Astrocyte (in vitro differentiated cells and primary cell): ENCODE results near the gene PTPN13. TPM values are rescaled to one million over a fixed set of nuclear protein-coding genes. Genes with fewer than 3 reads are reported as not detected.

Source experiments
- DNase-seq: peaks from one replicate; pipeline ENCODE4 v3.0.0-alpha.2; 2010; ENCODE audit warnings: low read depth
- FAIRE-seq: peaks from 2 replicates; lab custom pipeline; 2011; peaks lifted over from hg19 to GRCh38; lab: Jason Lieb, UNC
- H2AFZ ChIP-seq: 2 replicates; pipeline ENCODE4 v1.6.0; 2012; ENCODE audit warnings: low read depth, low read length, inconsistent platforms
- H3K27ac ChIP-seq: 2 replicates; pipeline ENCODE4 v1.5.1; 2011; ENCODE audit warnings: low read depth, low read length, inconsistent platforms
- H3K27me3 ChIP-seq: 2 replicates; pipeline ENCODE4 v1.6.0; 2011; ENCODE audit warnings: low read length, inconsistent platforms; ENCODE audit not compliant: insufficient read depth
- H3K36me3 ChIP-seq: 2 replicates; pipeline ENCODE4 v1.5.1; 2011; ENCODE audit warnings: low read length, inconsistent platforms; ENCODE audit not compliant: insufficient read depth
- H3K4me1 ChIP-seq: 2 replicates; pipeline ENCODE4 v1.5.1; 2011; ENCODE audit warnings: low read length, inconsistent platforms; ENCODE audit not compliant: insufficient read depth
- H3K4me2 ChIP-seq: 2 replicates; pipeline ENCODE4 v1.6.0; 2012; ENCODE audit warnings: low read length, inconsistent platforms
- H3K4me3 ChIP-seq: 2 replicates; pipeline ENCODE4 v1.5.1; 2011; ENCODE audit warnings: low read depth, mild to moderate bottlenecking, low read length, inconsistent platforms; ENCODE audit not compliant: insufficient read depth
- H3K79me2 ChIP-seq: 2 replicates; pipeline ENCODE4 v1.6.0; 2012; ENCODE audit warnings: mild to moderate bottlenecking, low read length, inconsistent platforms; ENCODE audit not compliant: insufficient read depth
- H3K9ac ChIP-seq: 2 replicates; pipeline ENCODE4 v1.6.0; 2012; ENCODE audit warnings: mild to moderate bottlenecking, low read length, inconsistent platforms
- H3K9me3 ChIP-seq: 2 replicates; pipeline ENCODE4 v1.5.1; 2012; ENCODE audit warnings: low read depth, mild to moderate bottlenecking, low read length, inconsistent platforms; ENCODE audit not compliant: insufficient read depth
- H4K20me1 ChIP-seq: 2 replicates; pipeline ENCODE4 v1.6.0; 2012; ENCODE audit warnings: low read length, inconsistent platforms; ENCODE audit not compliant: insufficient read depth
- H3K27ac Mint-ChIP-seq: one replicate; pipeline ENCODE4 v1.8.0; 2021; ENCODE audit warnings: mild to moderate bottlenecking, mixed read lengths; ENCODE audit not compliant: unreplicated experiment
- H3K27me3 Mint-ChIP-seq: one replicate; pipeline ENCODE4 v1.8.0; 2021; ENCODE audit warnings: low read depth, mixed read lengths; ENCODE audit not compliant: unreplicated experiment
- H3K36me3 Mint-ChIP-seq: one replicate; pipeline ENCODE4 v1.8.0; 2021; ENCODE audit warnings: low read depth, mixed read lengths; ENCODE audit not compliant: unreplicated experiment
- H3K4me1 Mint-ChIP-seq: one replicate; pipeline ENCODE4 v1.8.0; 2021; ENCODE audit warnings: low read depth, mixed read lengths; ENCODE audit not compliant: unreplicated experiment
- H3K4me3 Mint-ChIP-seq: one replicate; pipeline ENCODE4 v1.8.0; 2021; ENCODE audit warnings: mild to moderate bottlenecking, moderate library complexity, mixed read lengths; ENCODE audit not compliant: unreplicated experiment
- H3K9me3 Mint-ChIP-seq: one replicate; pipeline ENCODE4 v1.8.0; 2021; ENCODE audit warnings: mild to moderate bottlenecking, mixed read lengths; ENCODE audit not compliant: unreplicated experiment
- CTCF ChIP-seq: IDR thresholded peaks from 2 replicates; pipeline ENCODE4 v1.5.1; 2011; ENCODE audit warnings: low read depth, mild to moderate bottlenecking, inconsistent platforms, low read length, moderate library complexity; ENCODE audit not compliant: insufficient read depth
- EZH2 ChIP-seq: IDR thresholded peaks from 2 replicates; pipeline ENCODE4 v1.6.1; 2012; ENCODE audit warnings: mild to moderate bottlenecking, low read length, inconsistent platforms; ENCODE audit not compliant: insufficient read depth
- total RNA-seq: library from RNA; stranded (reverse); gene quantifications from 2 replicates; pipeline ENCODE4 v1.2.1, GENCODE V29; 2021

Gene PTPN13
- total RNA-seq, 1 donor from 2014 or later, result 46.2 TPM

DNA sequence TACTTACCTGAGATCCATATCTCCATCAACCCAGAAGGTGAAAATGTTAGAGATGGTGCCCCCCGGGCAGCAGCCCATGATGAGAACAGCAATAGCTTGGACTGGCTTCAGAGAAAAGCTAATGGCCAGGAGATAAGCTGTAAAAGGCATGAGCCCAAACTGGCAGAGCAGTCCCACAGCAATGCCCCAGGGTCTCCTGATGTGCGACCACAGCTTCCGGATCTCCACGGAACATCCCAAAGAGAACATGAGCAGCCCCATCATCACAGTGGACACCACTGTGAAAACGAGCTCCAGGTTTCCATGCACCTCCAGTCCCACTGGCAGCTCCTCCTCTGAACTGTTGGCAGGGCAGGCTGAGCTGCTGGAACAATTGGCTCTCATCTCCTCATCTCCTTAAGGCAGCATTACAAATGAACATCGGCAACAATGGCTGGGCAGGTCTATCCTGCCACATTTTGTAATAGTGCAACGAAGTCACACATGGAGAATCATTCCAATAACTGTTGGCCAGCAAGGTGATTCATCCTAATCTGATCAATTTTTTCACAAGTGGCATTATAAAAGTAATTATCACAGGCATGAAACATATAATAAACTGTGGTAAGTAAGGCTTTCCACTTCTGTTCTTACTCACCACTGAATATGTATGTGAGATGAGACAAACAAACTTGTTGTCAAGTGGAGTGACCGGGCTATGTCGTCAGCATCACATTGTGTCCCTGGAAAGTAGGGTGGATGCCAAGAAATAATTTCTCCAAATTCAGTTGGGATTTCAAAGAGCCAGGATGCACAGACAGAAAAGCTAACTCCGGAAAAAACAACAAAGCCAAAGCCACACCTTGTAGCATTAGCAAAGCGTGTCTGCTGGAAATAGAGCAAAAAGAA lies 254.9 kb downstream of the PTPN13 start, which contains the start of gene SLC10A6:
Gene SLC10A6, minus strand, starts transcription at position 653 of the 888 bp plus-strand sequence. Its CDS starts 269 bp downstream, at position 384.
- DNase-seq, result no peak
- TF ChIP-seq EZH2, result no peak
- TF ChIP-seq CTCF, result no peak
- FAIRE-seq, result no peak
- Histone ChIP-seq H3K9me3 (no peaks in the 10 kb centered on the region), H3K27ac (no peak within 1 kb of the TSS), H3K4me3 (no peak within 1 kb of the TSS), H2AFZ (no peak within 1 kb of the TSS), H3K36me3 (no peaks in the 10 kb centered on the region), H3K9ac (no peak within 1 kb of the TSS), H3K27me3 (no peaks in the 10 kb centered on the region), H4K20me1 (no peaks in the 10 kb centered on the region), H3K79me2 (no peaks in the 10 kb centered on the region), H3K4me1 (no peaks in the 10 kb centered on the region), H3K4me2 (no peak within 1 kb of the TSS)
- H3K36me3 Mint-ChIP-seq, result peaks cover 3% of the 10 kb centered on the region
- H3K27me3 Mint-ChIP-seq, result peaks cover 4% of the 10 kb centered on the region
- no peak within 1 kb of the TSS for H3K4me3 Mint-ChIP-seq
- H3K9me3 Mint-ChIP-seq, result no peaks in the 10 kb centered on the region
- peak within 1 kb of the TSS; percentile 41 for H3K27ac Mint-ChIP-seq
- H3K4me1 Mint-ChIP-seq, result peaks cover 4% of the 10 kb centered on the region

- no peaks in the 10 kb centered on the region for H3K9me3 ChIP-seq
- FAIRE-seq, result no peak
- no peak overlapping the region for H3K9ac ChIP-seq
- Mint-ChIP-seq H3K4me1 (peaks cover 16% of the 10 kb centered on the region), H3K27me3 (peaks cover 4% of the 10 kb centered on the region), H3K9me3 (no peaks in the 10 kb centered on the region), H3K4me3 (no peak overlapping the region), H3K27ac (no peak overlapping the region), H3K36me3 (no peaks in the 10 kb centered on the region)
- H4K20me1 ChIP-seq, result no peaks in the 10 kb centered on the region
- no peak overlapping the region for H2AFZ ChIP-seq
- H3K36me3 ChIP-seq, result no peaks in the 10 kb centered on the region
- no peak overlapping the region for H3K4me2 ChIP-seq
- H3K4me1 ChIP-seq, result no peaks in the 10 kb centered on the region
- H3K79me2 ChIP-seq, result no peaks in the 10 kb centered on the region
- no peak for DNase-seq
- H3K4me3 ChIP-seq, result no peak overlapping the region
- no peaks in the 10 kb centered on the region for H3K27me3 ChIP-seq
- TF ChIP-seq CTCF (no peak), EZH2 (no peak)
- H3K27ac ChIP-seq, result no peak overlapping the region
Measured at GRCh38 chr4:86853209-86853608, 259.1 kb downstream of the PTPN13 start.

DNA sequence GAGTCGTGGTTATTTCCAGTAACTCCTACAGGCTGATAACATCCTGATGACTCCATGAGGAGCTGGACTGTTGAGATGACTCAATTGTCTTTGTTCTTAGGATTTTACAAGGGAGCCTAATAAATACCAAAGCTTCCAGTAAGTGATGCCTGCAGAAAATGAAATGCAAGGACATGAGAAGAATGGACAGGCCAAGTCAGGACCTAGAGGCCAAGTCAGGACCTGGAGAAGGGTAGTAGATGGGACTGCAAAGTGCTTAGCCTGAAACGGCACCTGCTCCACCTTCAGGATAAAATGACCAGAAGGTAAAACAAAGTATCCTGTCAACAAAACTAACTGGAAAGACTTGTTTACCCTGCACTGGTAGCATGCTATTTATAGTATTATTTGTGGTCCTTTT lies 261.5 kb downstream of the PTPN13 start:
- peak; percentile 71 for DNase-seq
- Mint-ChIP-seq H3K36me3 (no peaks in the 10 kb centered on the region), H3K4me3 (no peak overlapping the region), H3K27me3 (peaks cover 1% of the 10 kb centered on the region), H3K27ac (no peak overlapping the region), H3K4me1 (peaks cover 12% of the 10 kb centered on the region), H3K9me3 (no peaks in the 10 kb centered on the region)
- Histone ChIP-seq H3K36me3 (no peaks in the 10 kb centered on the region), H3K4me1 (no peaks in the 10 kb centered on the region), H3K27me3 (no peaks in the 10 kb centered on the region), H3K79me2 (no peaks in the 10 kb centered on the region), H3K4me2 (no peak overlapping the region), H3K4me3 (no peak overlapping the region), H3K27ac (no peak overlapping the region), H4K20me1 (no peaks in the 10 kb centered on the region), H2AFZ (no peak overlapping the region), H3K9ac (no peak overlapping the region), H3K9me3 (no peaks in the 10 kb centered on the region)
- FAIRE-seq, result peak; percentile 97
- TF ChIP-seq CTCF (no peak), EZH2 (no peak)
